NCI-H1092 (cell line): ENCODE results near the gene ZNF614.
"Not testable (repeated sequence)": the region's sequence is repeated elsewhere in the genome, so short reads cannot be mapped to it uniquely, and the experiment has no call there.

Source experiments
- DNase-seq: peaks from one replicate; lab custom pipeline; 2025; lab: John Stamatoyannopoulos, UW

Gene ZNF614

GRCh38 chr19:51986309-51987291 lies 41.6 kb downstream of the ZNF614 start, which contains the start of gene ZNF350:
Gene ZNF350 (minus strand): TSS chr19:51986840. CDS start chr19:51974360, 12,480 bp downstream.
- DNase-seq, result no peak

GRCh38 chr19:51983361-51983760 lies 44.8 kb downstream of the ZNF614 start:
- no peak for DNase-seq

GRCh38 chr19:51980926-51981325 lies 47.3 kb downstream of the ZNF614 start:
- DNase-seq, result not testable (repeated sequence)

GRCh38 chr19:51980116-51980736 lies 48.0 kb downstream of the ZNF614 start:
- no peak for DNase-seq

- DNase-seq, result no peak
Measured at GRCh38 chr19:51978882-51979281, 49.3 kb downstream of the ZNF614 start.

- DNase-seq, result no peak
Measured at GRCh38 chr19:51977346-51977745, 50.8 kb downstream of the ZNF614 start.

- DNase-seq, result no peak
Measured at GRCh38 chr19:51976852-51977251, 51.3 kb downstream of the ZNF614 start.

- not testable (repeated sequence) for DNase-seq
Measured at GRCh38 chr19:51975787-51976186, 52.4 kb downstream of the ZNF614 start.

- DNase-seq, result no peak
Measured at GRCh38 chr19:51971624-51972023, 56.6 kb downstream of the ZNF614 start.

- no peak for DNase-seq
Measured at GRCh38 chr19:51970718-51971117, 57.5 kb downstream of the ZNF614 start.

- DNase-seq, result no peak
Measured at GRCh38 chr19:51965583-51965982, 62.6 kb downstream of the ZNF614 start.
